ENCODE data around the gene ITGAE.
"Not testable (repeated sequence)": the region's sequence is repeated elsewhere in the genome, so short reads cannot be mapped to it uniquely, and the experiment has no call there.

The ITGAE gene

DNA sequence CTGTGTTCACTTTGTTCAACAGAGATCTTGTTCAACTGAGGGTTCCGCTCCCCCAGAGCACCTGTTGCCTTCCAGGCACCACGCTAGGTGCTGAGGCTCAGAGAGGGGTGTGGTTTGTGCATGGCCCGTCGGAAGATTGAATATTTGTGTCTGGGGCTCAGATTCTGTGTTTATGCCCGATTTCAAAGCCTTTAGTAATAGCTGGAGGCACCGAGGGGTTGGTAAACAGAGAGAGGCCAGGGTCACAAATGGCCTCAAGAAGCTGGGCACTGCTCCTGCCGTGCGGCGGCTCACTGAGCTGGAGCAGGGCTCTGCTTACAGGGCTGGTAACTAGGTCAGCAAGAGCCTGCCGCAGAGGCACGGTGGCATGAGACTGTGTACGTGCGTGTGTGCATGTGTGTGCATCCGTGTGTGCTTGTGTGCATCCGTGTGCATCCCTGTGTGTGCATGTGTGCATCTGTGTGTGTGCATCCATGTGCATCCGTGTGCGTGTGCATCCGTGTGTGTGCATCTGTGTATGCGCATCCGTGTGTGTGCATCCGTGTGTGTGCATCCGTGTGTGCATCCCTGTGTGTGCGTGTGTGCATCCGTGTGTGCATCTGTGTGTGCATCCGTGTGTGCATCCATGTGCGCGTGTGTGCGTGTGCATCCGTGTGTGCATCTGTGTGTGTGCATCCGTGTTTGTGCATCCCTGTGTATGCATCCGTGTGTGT, 5.4 kb downstream of the ITGAE start:
- TF ChIP-seq, protein P1, sequence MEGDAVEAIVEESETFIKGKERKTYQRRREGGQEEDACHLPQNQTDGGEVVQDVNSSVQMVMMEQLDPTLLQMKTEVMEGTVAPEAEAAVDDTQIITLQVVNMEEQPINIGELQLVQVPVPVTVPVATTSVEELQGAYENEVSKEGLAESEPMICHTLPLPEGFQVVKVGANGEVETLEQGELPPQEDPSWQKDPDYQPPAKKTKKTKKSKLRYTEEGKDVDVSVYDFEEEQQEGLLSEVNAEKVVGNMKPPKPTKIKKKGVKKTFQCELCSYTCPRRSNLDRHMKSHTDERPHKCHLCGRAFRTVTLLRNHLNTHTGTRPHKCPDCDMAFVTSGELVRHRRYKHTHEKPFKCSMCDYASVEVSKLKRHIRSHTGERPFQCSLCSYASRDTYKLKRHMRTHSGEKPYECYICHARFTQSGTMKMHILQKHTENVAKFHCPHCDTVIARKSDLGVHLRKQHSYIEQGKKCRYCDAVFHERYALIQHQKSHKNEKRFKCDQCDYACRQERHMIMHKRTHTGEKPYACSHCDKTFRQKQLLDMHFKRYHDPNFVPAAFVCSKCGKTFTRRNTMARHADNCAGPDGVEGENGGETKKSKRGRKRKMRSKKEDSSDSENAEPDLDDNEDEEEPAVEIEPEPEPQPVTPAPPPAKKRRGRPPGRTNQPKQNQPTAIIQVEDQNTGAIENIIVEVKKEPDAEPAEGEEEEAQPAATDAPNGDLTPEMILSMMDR (conservative IDR thresholded peaks at IDR 0.05; ENCODE audit: low read depth, low read length) = no peak
- no peak overlapping the region for H3K4me3 ChIP-seq (ENCODE audit: low read length)
- DNase-seq (ENCODE audit: low read depth) = no peak

DNA sequence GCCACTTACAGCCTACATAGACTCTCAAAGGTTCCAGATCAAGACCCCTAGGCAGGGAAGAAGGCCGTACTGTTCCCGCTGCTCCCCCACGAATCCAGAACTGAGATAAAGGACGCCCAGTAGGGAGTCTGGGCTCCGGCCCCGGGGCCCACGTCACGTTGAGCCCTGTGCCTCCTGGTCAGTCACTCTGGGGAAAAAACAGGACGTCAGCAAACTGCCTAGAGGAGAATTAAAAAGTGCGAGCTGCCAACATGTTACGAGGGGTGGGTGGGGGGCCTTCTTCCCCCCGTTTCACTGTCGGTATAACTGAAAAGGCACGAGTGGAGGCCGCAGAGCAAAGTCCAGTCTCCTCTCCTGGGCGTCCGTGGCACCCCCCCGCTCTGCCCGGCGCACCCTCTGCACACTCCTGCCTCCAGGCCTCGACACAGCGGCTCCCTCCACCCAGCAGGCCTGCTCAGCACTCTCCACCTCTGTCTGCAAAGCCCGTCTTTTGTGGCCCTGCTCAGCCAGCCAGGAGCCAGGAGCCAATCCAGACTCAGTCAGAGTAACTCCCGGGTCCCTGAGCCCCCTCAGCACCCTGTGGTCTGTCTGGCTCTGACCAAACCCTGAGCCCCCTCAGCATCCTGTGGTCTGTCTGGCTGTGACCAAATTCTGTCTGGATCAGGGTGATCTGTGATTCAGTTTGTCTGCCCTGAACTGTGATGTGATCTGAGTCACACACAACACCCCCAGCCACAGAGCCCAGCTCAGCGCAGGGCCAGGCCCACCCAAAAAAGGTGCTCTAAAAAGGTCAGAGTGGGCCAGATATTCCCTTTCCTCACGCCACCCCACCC, 6.2 kb downstream of the ITGAE start:
- H3K4me3 ChIP-seq (ENCODE audit: low read length) = no peak overlapping the region
- TF ChIP-seq, protein P1 (conservative IDR thresholded peaks at IDR 0.05; ENCODE audit: low read depth, low read length) = no peak
- DNase-seq (ENCODE audit: low read depth) = peak; percentile 45

DNA sequence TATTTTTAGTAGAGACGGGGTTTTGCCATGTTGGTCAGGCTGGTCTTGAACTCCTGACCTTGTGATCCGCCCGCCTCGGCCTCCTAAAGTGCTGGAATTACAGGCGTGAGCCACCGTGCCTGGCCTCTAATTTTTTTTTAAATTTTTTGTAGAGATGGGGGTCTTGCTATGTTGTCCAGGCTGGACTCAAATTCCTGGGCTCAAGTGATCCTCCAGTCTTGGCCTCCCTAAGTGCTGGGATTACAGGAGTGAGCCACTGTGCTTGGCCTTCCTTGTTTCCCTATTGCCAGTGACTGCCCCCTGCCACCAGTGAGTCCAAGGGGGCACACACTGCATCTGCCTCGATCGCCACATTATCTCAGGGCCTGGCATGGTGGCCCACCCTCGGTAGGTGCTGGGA, 6.8 kb downstream of the ITGAE start:
- not testable (repeated sequence) for DNase-seq (ENCODE audit: low read depth); H3K4me3 ChIP-seq (ENCODE audit: low read length)

DNA sequence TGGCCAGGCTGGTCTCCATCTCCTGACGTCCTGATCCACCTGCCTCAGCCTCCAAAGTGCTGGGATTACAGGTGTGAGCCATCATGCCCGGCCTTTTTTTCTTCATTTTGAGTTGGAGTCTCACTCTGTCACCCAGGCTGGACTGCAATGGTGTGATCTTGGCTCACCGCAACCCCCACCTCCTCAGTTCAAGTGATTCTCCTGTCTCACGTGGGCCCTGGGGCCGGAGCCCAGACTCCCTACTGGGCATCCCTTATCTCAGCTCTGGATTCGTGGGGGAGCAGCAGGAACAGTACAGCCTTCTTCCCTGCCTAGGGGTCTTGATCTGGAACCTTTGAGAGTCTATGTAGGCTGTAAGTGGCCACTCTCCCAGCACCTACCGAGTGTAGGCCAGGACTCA, 7.7 kb downstream of the ITGAE start:
- not testable (repeated sequence) for DNase-seq (ENCODE audit: low read depth); H3K4me3 ChIP-seq (ENCODE audit: low read length)

DNA sequence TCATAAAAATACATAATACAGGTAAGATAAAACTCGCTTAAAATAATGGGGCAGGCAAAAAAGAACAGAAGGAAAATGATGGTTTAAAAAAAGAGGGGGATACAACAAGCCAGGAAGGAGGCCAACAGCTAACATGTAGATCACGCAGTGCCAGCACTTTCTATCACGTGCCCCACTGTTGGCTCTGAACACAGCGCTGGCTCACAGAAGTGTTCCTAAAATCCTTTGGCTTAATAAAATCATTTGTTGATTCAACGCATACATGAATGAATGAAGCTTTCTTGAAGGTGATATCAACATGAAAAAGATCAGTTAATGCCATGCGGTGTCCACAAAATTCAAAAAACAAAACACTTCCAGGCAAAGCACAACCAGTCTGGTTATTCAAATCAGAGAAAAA, 8.5 kb downstream of the ITGAE start:
- H3K4me3 ChIP-seq (ENCODE audit: low read length) = no peak overlapping the region
- TF ChIP-seq, protein P1 (conservative IDR thresholded peaks at IDR 0.05; ENCODE audit: low read depth, low read length) = no peak
- DNase-seq (ENCODE audit: low read depth) = no peak

DNA sequence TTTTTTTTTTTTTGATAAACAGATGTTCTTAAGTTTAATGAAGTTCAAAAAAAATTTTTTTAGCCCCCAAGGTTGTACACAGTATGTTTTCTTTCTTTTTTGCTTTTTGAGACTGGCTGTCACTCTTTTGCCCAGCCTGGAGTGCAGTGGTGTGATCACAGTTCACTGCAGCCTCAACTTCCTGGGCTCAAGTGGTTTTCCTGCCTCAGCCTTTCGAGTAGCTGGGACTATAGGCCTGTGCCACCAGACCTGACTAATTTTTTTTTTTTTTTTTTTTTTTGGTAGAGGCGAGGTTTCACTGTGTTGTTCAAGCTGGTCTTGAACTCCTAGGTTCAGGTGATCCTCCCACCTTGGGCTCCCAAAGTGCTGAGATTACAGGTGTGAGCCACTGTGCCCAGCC, 12.8 kb downstream of the ITGAE start:
- TF ChIP-seq, protein P1 (conservative IDR thresholded peaks at IDR 0.05; ENCODE audit: low read depth, low read length) = no peak
- no peak overlapping the region for H3K4me3 ChIP-seq (ENCODE audit: low read length)
- DNase-seq (ENCODE audit: low read depth) = no peak

DNA sequence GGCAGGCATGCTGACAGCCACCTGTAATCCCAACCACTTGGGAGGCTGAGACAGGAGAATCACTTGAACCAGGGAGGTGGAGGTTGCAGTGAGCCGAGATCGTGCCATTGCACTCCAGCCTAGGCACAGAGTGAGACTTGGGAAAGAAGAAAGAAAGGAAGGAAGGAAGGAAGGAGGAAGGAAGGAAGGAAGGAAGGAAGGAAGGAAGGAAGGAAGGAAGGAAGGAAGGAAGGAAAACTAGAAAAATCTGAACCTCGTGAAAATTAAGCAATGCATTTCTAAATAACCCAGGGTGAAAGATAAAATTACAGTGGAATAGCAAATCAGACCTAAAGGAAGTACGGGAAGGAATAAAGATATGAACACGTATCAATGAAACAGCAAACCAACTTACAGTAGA, 15.7 kb downstream of the ITGAE start:
- not testable (repeated sequence) for DNase-seq (ENCODE audit: low read depth); H3K4me3 ChIP-seq (ENCODE audit: low read length)

DNA sequence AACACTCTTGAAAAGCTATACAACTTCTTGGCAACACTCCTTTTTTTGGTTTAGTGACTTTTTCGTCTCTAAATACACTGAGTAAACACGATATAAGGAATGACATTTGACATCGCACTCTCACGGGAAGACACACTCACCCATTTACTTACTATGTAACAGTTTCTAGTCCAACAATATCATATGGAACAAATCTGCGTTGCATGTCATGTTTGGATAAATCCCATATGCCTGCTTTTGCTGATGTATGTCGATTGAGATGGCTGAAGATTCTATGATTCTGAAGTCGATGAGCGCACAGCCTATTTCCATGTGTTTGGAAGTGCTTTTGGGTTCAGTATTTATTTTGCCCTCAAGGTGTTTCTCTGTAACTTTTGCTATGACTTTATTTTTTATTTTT, 18.2 kb downstream of the ITGAE start:
- TF ChIP-seq, protein P1 (conservative IDR thresholded peaks at IDR 0.05; ENCODE audit: low read depth, low read length) = no peak
- no peak for DNase-seq (ENCODE audit: low read depth)
- no peak overlapping the region for H3K4me3 ChIP-seq (ENCODE audit: low read length)
